Measurements from ENCODE around the gene ADAMTSL3. TPM values are rescaled to one million over a fixed set of nuclear protein-coding genes. Genes with fewer than 3 reads are reported as not detected.

ADAMTSL3 gene
- total RNA-seq (2022) (0.07 TPM in 1 of 2 replicates, not detected in the other), Bru-seq, nascent RNA (percentile 4 among the genes with signal in this experiment), BruChase-seq, experiment 1, labeled RNA remaining after a 2-hour chase (percentile 3 among the genes with signal in this experiment), BruChase-seq, experiment 2, labeled RNA remaining after a 6-hour chase (percentile 3 among the genes with signal in this experiment)
- long read RNA-seq: 0 reads

GRCh38 chr15:83653639-83654378 is at the start of gene ADAMTSL3:
TSS of gene ADAMTSL3 (plus strand) at chr15:83654123. CDS start at chr15:83655762, 1,639 bp downstream.
- DNase-seq: no peak
- no peaks in the 10 kb centered on the region for H3K36me3 ChIP-seq (ENCODE audit: control insufficient read depth, insufficient read depth, low read length)
- Mint-ChIP-seq H3K4me1 (ENCODE audit: low read depth, unreplicated experiment) (peaks cover 12% of the 10 kb centered on the region), H3K27me3 (ENCODE audit: insufficient read depth, unreplicated experiment) (peaks cover 6% of the 10 kb centered on the region), H3K27ac (ENCODE audit: unreplicated experiment) (no peak within 1 kb of the TSS), H3K4me3 (ENCODE audit: unreplicated experiment) (no peak within 1 kb of the TSS), H3K36me3 (ENCODE audit: insufficient read depth, unreplicated experiment) (no peaks in the 10 kb centered on the region), H3K9me3 (ENCODE audit: unreplicated experiment) (no peaks in the 10 kb centered on the region)
- no peak within 1 kb of the TSS for H3K4me3 ChIP-seq (ENCODE audit: low read depth, low read length)
- intact Hi-C loops (cut with micrococcal nuclease; ENCODE audit: unreplicated experiment): no loop called here
- no peaks in the 10 kb centered on the region for H3K9me3 ChIP-seq
- ChIA-PET CTCF (no interaction called here), POLR2A (no interaction called here)
- H3K4me1 ChIP-seq: peaks cover 8% of the 10 kb centered on the region
- TF ChIP-seq CTCF (IDR thresholded peaks at IDR 0.05; ENCODE audit: insufficient read depth in 1 of 2, low read depth in 1 of 2, low read length in 1 of 2, severe bottlenecking in 1 of 2, unreplicated experiment in 1 of 2): no peak
- no peaks in the 10 kb centered on the region for H3K27me3 ChIP-seq (replicated peaks; ENCODE audit: control insufficient read depth, insufficient read depth, low read length)
- BruUV-seq (replicated peaks): no TSS peak

- Histone ChIP-seq H3K9me3 (no peaks in the 10 kb centered on the region), H3K4me3 (ENCODE audit: low read depth, low read length) (no peak overlapping the region), H3K4me1 (no peaks in the 10 kb centered on the region), H3K27me3 (replicated peaks; ENCODE audit: control insufficient read depth, insufficient read depth, low read length) (no peaks in the 10 kb centered on the region), H3K36me3 (ENCODE audit: control insufficient read depth, insufficient read depth, low read length) (no peaks in the 10 kb centered on the region)
- BruUV-seq (replicated peaks): no TSS peak
- H3K9me3 Mint-ChIP-seq (ENCODE audit: unreplicated experiment): no peaks in the 10 kb centered on the region
- DNase-seq: no peak
- peaks cover 7% of the 10 kb centered on the region for H3K27me3 Mint-ChIP-seq (ENCODE audit: insufficient read depth, unreplicated experiment)
- no peaks in the 10 kb centered on the region for H3K4me1 Mint-ChIP-seq (ENCODE audit: low read depth, unreplicated experiment)
- intact Hi-C loops (cut with micrococcal nuclease; ENCODE audit: unreplicated experiment): no loop called here
- H3K36me3 Mint-ChIP-seq (ENCODE audit: insufficient read depth, unreplicated experiment): no peaks in the 10 kb centered on the region
- TF ChIP-seq CTCF (IDR thresholded peaks at IDR 0.05; ENCODE audit: insufficient read depth in 1 of 2, low read depth in 1 of 2, low read length in 1 of 2, severe bottlenecking in 1 of 2, unreplicated experiment in 1 of 2): no peak
- no peak overlapping the region for H3K4me3 Mint-ChIP-seq (ENCODE audit: unreplicated experiment)
- H3K27ac Mint-ChIP-seq (ENCODE audit: unreplicated experiment): no peak overlapping the region
- POLR2A ChIA-PET: no interaction called here
- CTCF ChIA-PET: no interaction called here
These were observed 49.4 kb upstream of the ADAMTSL3 start for GRCh38 chr15:83604549-83604948.

- ChIA-PET CTCF (no interaction called here), POLR2A (no interaction called here)
- peaks cover 7% of the 10 kb centered on the region for H3K27me3 Mint-ChIP-seq (ENCODE audit: insufficient read depth, unreplicated experiment)
- TF ChIP-seq CTCF (IDR thresholded peaks at IDR 0.05; ENCODE audit: insufficient read depth in 1 of 2, low read depth in 1 of 2, low read length in 1 of 2, severe bottlenecking in 1 of 2, unreplicated experiment in 1 of 2): no peak
- intact Hi-C loops (cut with micrococcal nuclease; ENCODE audit: unreplicated experiment): no loop called here
- Histone ChIP-seq H3K4me1 (no peaks in the 10 kb centered on the region), H3K27me3 (replicated peaks; ENCODE audit: control insufficient read depth, insufficient read depth, low read length) (no peaks in the 10 kb centered on the region), H3K36me3 (ENCODE audit: control insufficient read depth, insufficient read depth, low read length) (no peaks in the 10 kb centered on the region), H3K9me3 (no peaks in the 10 kb centered on the region), H3K4me3 (ENCODE audit: low read depth, low read length) (no peak overlapping the region)
- DNase-seq: no peak
- no peaks in the 10 kb centered on the region for H3K4me1 Mint-ChIP-seq (ENCODE audit: low read depth, unreplicated experiment)
- no peaks in the 10 kb centered on the region for H3K36me3 Mint-ChIP-seq (ENCODE audit: insufficient read depth, unreplicated experiment)
- no peak overlapping the region for H3K4me3 Mint-ChIP-seq (ENCODE audit: unreplicated experiment)
- no peak overlapping the region for H3K27ac Mint-ChIP-seq (ENCODE audit: unreplicated experiment)
- H3K9me3 Mint-ChIP-seq (ENCODE audit: unreplicated experiment): no peaks in the 10 kb centered on the region
- no TSS peak for BruUV-seq (replicated peaks)
These were observed 48.6 kb upstream of the ADAMTSL3 start for GRCh38 chr15:83605111-83605945.

Measured in Caco-2 (cell line).